Stimulated activated CD8-positive, alpha-beta memory T cell treated with anti-CD3 and anti-CD28 coated beads, Interleukin-4, amount 100 ng/mL, for 1 hour (primary cell): ENCODE measurements around the gene TAF7L.

Experiments used
- DNase-seq, 2 donors: peaks; one replicate each; pipeline ENCODE4 v3.0.0-alpha.2; 2020; ENCODE audit warnings: low read depth in 2 of 2, low spot score in 1 of 2

TAF7L gene

GRCh38 chrX:101223226-101223625 is 67.9 kb downstream of the TAF7L start:
- no peak for DNase-seq

GRCh38 chrX:101220662-101221260 is 70.4 kb downstream of the TAF7L start:
- DNase-seq: no peak

GRCh38 chrX:101219864-101220346 is 71.2 kb downstream of the TAF7L start:
- DNase-seq: no peak

- no peak for DNase-seq
Measured at GRCh38 chrX:101219116-101219863, 71.8 kb downstream of the TAF7L start, which contains the start of gene DRP2. Gene DRP2, plus strand, starts transcription at chrX:101219786. Its CDS starts 11,862 bp downstream, at chrX:101231648.
